ENCODE data around the gene EPN2.

EPN2 gene

GRCh38 chr17:19327031-19327783 is 90.0 kb downstream of the EPN2 start:
- DNase-seq (ENCODE audit: extremely low read depth in 1 of 2, low read depth in 1 of 2): no peak

- DNase-seq (ENCODE audit: extremely low read depth in 1 of 2, low read depth in 1 of 2): no peak
These were observed 91.4 kb downstream of the EPN2 start for GRCh38 chr17:19328441-19329061.

- no peak for DNase-seq (ENCODE audit: extremely low read depth in 1 of 2, low read depth in 1 of 2)
These were observed 92.0 kb downstream of the EPN2 start for GRCh38 chr17:19329136-19329535.

GRCh38 chr17:19329839-19330238 is 92.7 kb downstream of the EPN2 start:
- DNase-seq (ENCODE audit: extremely low read depth in 1 of 2, low read depth in 1 of 2): no peak

- no peak for DNase-seq (ENCODE audit: extremely low read depth in 1 of 2, low read depth in 1 of 2)
These were observed 93.1 kb downstream of the EPN2 start for GRCh38 chr17:19330271-19330670.

DNA sequence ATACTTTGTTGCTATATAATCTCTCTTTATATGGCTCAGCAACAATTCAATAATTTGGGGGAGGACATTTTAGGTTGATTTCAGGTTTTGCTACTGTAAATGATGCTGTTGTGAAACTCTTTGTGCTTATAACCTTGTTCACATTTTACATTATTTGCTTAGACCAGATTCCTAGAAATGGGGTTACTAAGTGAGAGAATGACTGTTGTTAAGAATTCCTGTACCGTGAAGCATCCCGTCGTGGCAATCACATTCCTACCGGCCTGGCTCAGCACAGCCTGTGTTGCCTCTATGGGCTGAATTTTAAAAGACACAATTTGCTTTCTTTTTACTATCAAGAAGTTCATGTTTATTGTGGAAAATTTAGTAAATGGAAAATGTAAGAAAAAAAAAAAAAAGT is 94.0 kb downstream of the EPN2 start:
- DNase-seq (ENCODE audit: extremely low read depth in 1 of 2, low read depth in 1 of 2): no peak

DNA sequence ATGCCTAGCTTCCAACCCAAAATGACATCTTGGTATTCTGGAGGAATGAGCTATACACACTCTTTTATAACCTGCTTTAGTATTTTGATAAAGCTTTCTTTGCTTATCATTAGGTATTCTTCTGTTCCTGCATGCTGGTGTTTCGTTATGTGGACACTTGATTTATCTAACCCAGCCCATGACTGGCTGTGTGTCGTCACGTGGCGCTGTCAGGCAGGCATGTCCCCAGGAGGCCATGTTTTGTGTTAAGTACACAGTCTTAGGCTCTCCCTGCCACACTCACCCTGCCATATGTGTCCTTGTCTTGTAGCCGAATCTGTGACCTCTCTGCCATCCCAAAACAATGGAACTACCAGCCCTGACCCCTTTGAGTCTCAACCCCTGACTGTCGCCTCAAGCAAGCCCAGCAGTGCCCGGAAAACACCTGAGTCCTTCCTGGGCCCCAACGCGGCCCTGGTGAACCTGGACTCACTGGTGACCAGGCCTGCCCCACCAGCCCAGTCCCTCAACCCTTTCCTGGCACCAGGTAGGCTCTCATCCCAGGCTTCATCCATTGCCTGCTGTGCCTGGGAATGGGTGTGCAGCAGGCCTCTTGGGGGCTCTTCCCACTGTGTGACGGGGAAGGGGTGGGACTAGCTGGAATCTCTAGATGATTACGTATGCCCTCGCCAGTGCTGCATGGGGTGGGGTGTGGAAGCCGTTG is 94.5 kb downstream of the EPN2 start:
- DNase-seq (ENCODE audit: extremely low read depth in 1 of 2, low read depth in 1 of 2): no peak

- no peak for DNase-seq (ENCODE audit: extremely low read depth in 1 of 2, low read depth in 1 of 2)
These were observed 95.4 kb downstream of the EPN2 start for GRCh38 chr17:19332371-19333131.

- DNase-seq (ENCODE audit: extremely low read depth in 1 of 2, low read depth in 1 of 2): no peak
These were observed 95.9 kb downstream of the EPN2 start for GRCh38 chr17:19333132-19333440.

GRCh38 chr17:19333736-19334290 is 96.6 kb downstream of the EPN2 start:
- no peak for DNase-seq (ENCODE audit: extremely low read depth in 1 of 2, low read depth in 1 of 2)

DNA sequence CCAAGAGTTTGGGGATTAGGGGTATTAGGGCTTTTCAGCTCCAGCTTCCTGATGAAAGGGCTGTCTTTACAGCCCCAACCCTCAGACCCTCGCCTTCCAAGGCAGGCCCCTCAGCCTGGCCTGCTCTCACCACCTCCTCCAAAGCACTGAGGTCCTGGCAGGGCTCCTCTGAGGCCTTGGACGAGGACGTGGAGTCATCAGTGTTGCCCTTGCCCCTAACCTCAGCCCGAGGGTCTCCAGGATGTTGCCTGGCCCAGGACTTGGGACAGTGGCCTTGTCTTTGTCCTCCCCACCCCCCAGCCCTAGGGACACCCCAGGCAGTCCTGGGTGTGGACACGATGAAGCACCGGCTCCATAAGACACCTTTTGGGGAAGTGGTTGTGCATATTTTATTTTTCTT is 97.2 kb downstream of the EPN2 start:
- DNase-seq (ENCODE audit: extremely low read depth in 1 of 2, low read depth in 1 of 2): no peak

GRCh38 chr17:19335951-19336631 is 98.9 kb downstream of the EPN2 start:
- DNase-seq (ENCODE audit: extremely low read depth in 1 of 2, low read depth in 1 of 2): no peak

- DNase-seq (ENCODE audit: extremely low read depth in 1 of 2, low read depth in 1 of 2): no peak
These were observed 100.0 kb downstream of the EPN2 start for GRCh38 chr17:19336938-19337711.

DNA sequence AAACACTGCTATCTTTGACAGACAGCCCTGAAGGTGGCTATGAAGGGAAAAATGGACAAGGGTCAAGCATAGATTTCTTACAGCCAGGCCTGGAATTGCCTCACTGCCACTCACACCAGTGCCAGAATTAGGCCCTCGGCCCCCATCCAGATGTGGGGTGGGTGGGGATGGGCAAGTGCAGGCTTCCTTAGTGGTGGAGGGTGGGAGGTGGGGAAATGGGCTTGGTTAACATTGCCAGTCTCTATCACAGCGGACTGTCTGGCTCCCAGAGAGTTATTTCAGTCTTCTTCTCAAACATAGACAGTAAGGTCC is 100.5 kb downstream of the EPN2 start:
- no peak for DNase-seq (ENCODE audit: extremely low read depth in 1 of 2, low read depth in 1 of 2)

GRCh38 chr17:19338031-19338990 is 101.1 kb downstream of the EPN2 start:
- peak; percentile 14 to 31 for DNase-seq (ENCODE audit: extremely low read depth in 1 of 2, low read depth in 1 of 2)

DNA sequence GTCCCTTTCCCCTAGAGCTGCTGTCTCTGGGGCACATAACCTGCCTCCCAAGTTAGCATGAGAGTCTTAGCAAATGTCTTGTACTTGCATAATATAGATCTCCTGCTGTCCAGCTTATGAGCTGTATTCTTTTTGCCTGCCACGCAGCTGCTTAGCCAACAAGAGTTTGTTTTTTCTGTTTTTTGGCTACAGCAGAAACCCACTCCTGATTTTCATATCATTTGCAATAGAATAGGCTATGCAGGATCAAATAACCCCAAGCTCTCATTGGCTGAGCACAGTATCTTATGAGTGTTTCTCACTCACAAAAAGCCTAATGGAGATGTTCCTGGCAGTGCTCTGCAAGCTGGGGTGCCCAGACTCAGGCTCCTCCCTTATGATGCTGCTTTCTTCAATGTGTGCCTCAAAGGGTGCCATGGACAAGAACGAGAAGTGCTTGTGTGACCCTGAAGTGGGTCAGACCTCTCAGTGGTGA is 102.2 kb downstream of the EPN2 start:
- DNase-seq (ENCODE audit: extremely low read depth in 1 of 2, low read depth in 1 of 2): no peak

DNA sequence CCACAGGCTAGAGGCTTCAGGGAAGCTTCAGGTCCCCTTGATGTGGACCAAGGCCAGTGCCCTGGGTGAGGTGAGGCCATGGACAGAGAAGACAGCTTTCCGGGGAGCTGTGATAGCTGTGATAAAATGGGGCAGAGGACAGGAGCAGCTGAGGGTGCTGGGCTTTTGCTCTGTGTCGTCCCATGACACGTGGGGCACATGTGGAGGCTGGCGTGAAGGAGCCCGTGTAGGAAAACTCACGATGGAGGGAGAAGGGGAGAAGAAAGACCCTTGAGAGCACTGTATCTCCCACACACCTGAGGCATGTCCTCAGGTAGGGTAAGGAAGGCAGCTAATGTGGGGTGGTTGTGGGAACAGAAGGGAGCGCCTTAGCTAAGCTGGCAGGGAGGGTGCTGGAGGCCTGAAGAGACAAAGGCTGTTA is 104.1 kb downstream of the EPN2 start:
- no peak for DNase-seq (ENCODE audit: extremely low read depth in 1 of 2, low read depth in 1 of 2)
